NCI-H69 (cell line): ENCODE data around the gene SPTAN1.
"Not testable (repeated sequence)": the region's sequence is repeated elsewhere in the genome, so short reads cannot be mapped to it uniquely, and the experiment has no call there.

Experiments used
- DNase-seq: peaks from one replicate; lab custom pipeline; 2025; lab: John Stamatoyannopoulos, UW

The SPTAN1 gene

GRCh38 chr9:128633601-128634000 is 81.2 kb downstream of the SPTAN1 start:
- no peak for DNase-seq

DNA sequence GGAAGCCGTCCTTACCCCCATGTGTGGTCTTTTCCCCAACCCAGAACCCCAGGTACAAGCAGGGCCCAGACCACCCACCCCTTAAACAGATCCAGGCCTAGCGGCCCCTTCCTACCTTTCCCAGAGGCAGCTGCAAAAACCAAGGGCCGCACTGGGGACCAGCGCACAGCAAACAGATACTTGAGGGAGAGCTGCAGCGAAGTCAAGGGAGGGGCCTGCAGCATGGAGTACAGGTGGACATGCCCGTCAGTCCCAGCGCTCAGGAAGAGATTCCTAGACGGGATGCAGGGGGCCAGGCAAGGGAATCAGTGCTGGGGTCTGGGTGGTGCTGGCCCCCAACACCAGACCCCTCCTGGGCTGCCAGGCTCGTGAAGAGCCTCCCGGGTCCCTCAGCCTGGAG is 81.7 kb downstream of the SPTAN1 start:
- DNase-seq: no peak

DNA sequence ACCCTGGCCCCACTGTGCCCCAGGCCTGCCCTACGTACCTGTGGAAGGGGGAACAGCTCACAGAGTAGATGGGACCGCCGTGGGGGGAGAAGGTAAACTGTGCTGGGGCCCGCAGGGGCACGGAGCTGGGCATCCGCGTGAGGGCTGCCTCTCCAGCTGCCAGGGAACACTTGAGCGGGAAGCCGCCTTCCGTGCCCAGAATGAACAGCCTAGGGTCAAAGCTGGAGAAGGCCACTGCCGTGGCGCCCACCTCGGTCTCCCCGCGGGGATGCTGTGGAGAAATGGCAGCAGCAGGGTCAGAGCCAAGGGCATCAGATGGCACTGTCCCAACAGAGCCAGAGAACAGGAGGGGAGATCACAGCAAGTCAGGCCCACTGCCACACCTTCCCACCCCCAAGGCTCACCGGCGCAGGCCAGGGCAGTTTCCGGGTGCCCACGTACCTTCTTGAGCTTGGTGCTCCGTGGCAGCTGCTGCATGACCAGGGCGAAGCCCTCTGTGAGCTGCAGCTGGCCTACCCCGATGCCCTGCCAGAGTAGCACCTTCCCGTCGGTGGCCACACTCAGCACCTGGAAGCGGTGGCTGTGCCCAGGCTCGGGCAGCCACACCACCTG is 82.4 kb downstream of the SPTAN1 start:
- no peak for DNase-seq

- peak; percentile 63 for DNase-seq
These were observed 83.1 kb downstream of the SPTAN1 start for GRCh38 chr9:128635266-128636023.

DNA sequence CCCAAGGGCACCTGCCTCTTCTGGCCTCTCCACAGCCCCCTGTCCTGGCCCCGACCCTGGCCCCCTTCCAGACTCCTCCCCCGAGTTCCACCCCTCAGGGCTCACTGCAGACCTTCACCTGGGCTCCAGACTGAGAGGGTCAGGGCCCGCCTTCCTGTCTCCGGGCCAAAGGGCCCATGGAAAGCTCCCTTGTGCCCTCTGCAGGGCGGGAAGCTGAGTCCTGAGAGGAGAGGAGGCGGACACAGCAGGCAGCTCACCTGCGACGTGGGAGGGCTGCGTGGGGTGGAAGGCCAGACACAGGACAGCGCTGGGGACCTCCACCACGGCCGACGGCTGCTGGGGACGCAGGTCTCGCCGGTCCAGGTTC is 83.6 kb downstream of the SPTAN1 start:
- peak; percentile 52 for DNase-seq

- peak; percentile 47 for DNase-seq
These were observed 84.5 kb downstream of the SPTAN1 start for GRCh38 chr9:128636556-128637530.

DNA sequence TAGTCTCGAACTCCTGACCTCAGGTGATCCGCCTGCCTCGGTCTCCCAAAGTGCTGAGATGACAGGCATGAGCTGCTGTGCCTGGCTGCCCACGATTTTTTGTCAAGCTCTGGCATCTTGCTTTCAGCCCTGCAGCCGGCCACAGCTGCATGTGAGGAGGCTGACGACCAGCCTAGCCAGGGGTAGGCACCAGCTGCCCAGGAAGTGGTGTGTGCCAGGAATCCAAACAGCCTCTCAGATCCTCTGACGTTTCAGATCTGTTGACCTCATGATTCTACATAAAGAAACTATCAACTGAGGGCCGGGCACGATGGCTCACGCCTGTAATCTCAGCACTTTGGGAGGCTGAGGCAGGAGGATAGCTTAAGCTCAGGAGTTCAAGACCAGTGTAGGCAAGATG is 85.3 kb downstream of the SPTAN1 start:
- no peak for DNase-seq

- no peak for DNase-seq
These were observed 86.2 kb downstream of the SPTAN1 start for GRCh38 chr9:128638580-128638979.

GRCh38 chr9:128640603-128641002 is 88.2 kb downstream of the SPTAN1 start:
- no peak for DNase-seq

GRCh38 chr9:128642675-128643245 is 90.4 kb downstream of the SPTAN1 start:
- no peak for DNase-seq

DNA sequence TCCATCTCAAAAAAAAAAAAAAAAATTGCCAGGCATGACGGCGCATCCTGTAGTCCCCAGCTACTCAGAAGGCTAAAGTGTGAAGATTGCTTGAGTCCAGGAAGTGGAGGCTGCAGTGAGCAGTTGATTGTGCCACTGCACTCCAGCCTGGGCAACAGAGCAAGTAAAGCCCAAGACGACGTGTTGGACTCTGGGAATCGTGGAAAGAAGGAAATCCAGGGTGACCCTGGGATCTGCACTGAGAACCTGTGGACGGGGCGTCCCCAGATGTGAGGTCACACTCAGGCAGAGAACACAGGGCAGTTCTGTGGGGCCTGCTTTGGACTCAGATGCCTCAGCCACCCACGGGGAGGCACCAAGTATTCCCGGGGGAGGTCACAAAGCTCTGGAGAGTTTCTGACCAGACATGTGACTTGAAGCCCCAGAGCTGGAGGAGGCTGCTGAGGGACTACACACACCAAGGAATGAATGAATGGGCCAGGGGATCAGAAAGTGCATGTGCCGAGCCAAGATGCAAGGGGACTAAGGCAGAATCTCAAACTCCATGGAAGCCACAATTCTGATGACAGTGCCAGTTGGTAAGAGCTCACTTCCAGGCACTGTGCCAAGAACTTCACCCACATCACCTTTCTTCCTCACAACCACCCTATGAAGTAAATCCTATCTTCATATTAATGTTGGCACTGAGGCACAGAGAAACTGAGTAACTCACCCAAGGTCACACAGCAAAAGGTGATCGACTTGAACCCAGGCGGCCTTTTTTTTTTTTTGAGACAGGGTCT is 91.3 kb downstream of the SPTAN1 start:
- peak; percentile 61 for DNase-seq

GRCh38 chr9:128648206-128648605 is 95.8 kb downstream of the SPTAN1 start:
- peak; percentile 57 for DNase-seq

- no peak for DNase-seq
These were observed 99.4 kb downstream of the SPTAN1 start for GRCh38 chr9:128651798-128652197.

GRCh38 chr9:128653908-128654307 is 101.5 kb downstream of the SPTAN1 start:
- no peak for DNase-seq

DNA sequence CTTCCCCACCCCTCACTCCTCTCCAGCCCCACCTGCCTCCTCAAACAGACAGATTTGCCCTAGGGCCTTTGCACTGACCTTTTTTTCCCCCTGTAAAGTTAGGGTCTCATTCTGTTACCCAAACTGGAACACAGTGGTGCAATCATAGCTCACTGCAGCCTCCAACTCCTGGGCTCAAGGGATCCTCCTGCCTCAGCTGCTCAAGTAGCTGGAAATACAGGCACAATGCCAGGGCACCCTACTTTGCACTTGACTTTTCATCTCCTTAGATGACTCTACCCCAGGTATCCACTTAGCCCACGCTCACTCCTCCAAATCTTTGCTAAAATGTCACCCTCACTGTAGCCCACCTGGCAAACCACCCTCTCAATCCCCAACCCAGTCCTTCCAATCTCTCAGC is 102.1 kb downstream of the SPTAN1 start:
- DNase-seq: no peak

GRCh38 chr9:128656416-128657343 is 104.3 kb downstream of the SPTAN1 start, which contains the start of gene DYNC2I2:
Gene DYNC2I2 (minus strand): TSS chr9:128656847. CDS start chr9:128656726, 121 bp downstream.
- peak; percentile 98 for DNase-seq

DNA sequence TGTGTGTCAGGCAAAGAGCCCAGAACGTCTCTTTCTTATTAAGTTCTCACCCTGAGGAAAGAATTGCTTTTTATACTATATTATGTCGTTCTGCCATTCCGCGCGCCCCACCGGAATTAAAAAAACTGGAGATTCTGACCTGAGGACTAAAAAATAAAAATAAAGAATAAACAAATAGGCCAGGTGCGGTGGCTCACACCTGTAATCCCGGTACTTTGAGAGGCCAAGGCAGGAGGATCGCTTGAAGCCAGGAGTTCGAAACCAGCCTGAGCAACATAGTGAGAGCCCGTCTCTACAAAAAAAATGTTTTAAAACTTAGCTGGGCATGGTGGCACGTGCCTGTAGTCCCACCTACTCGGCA is 104.9 kb downstream of the SPTAN1 start:
- DNase-seq: no peak

DNA sequence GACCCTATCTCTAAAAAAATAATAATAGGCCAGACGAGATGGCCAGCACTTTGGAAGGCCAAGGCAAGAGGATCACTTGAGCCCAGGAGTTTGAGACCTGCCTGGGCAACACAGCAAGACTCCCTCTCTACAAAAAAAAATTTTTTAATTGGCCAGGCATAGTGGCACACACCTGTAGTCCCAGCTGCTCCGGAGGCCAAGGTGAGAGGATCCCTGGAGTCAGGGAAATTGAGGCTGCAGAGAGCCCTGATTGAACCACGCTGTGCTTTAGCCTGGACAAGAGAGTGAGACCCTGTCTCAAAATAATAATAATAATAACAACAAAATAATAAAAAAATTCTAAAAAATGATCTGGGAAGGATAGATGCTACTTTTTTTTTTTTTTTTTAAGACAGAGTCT is 105.4 kb downstream of the SPTAN1 start:
- no peak for DNase-seq

- DNase-seq: not testable (repeated sequence)
These were observed 114.1 kb downstream of the SPTAN1 start for GRCh38 chr9:128666481-128666941.

DNA sequence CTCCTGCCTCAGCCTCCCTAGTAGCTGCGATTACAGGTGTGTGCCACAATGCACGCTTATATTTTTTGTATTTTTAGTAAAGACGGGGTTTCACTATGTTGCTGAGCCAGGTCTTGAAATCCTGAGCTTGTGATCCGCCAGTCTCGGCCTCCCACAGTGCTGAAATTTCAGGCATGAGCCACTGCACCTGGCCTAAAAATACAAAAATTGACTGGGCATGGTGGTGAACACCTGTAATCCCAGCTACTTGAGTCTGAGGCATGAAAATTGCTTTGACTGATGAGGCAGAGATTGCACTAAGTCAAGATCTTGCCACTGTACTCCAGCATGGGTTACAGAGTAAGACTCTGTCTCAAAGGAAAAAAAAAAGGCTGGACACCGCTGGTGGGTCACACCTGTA is 117.4 kb downstream of the SPTAN1 start:
- no peak for DNase-seq
